NT2/D1 (cell line): ENCODE data around the gene DCLRE1C.

ENCODE experiments used
- DNase-seq: peaks from one replicate; pipeline ENCODE4 v3.0.0-alpha.2; 2011; ENCODE audit warnings: low read depth, low spot score
- H3K27me3 ChIP-seq: 2 replicates; pipeline ENCODE4 v1.6.0; 2011; ENCODE audit warnings: mild to moderate bottlenecking; ENCODE audit not compliant: insufficient read length, insufficient read depth
- H3K36me3 ChIP-seq: 2 replicates; pipeline ENCODE4 v1.6.1; 2011; ENCODE audit warnings: mild to moderate bottlenecking, low read length, mixed read lengths; ENCODE audit not compliant: insufficient read depth, insufficient read length
- H3K4me1 ChIP-seq: 2 replicates; pipeline ENCODE4 v1.5.1; 2011; ENCODE audit not compliant: insufficient read depth, insufficient read length
- H3K4me3 ChIP-seq: 2 replicates; pipeline ENCODE4 v1.5.1; 2011; ENCODE audit warnings: low read depth; ENCODE audit not compliant: insufficient read length
- H3K9ac ChIP-seq: 2 replicates; pipeline ENCODE4 v1.6.0; 2011; ENCODE audit warnings: low read depth; ENCODE audit not compliant: insufficient read length
- H3K9me3 ChIP-seq: 2 replicates; pipeline ENCODE4 v1.5.1; 2011; ENCODE audit warnings: mild to moderate bottlenecking, low read length; ENCODE audit not compliant: insufficient read depth
- SUZ12 ChIP-seq: IDR thresholded peaks from 2 replicates; pipeline ENCODE4 v1.6.1; 2011; ENCODE audit not compliant: insufficient read length, insufficient read depth; ENCODE audit errors: extremely low read depth
- YY1 ChIP-seq: IDR thresholded peaks from 2 replicates; pipeline ENCODE4 v1.6.1; 2011; ENCODE audit not compliant: insufficient read length, insufficient read depth
- ZNF274 ChIP-seq: IDR thresholded peaks from 2 replicates; pipeline ENCODE4 v1.6.1; 2011; ENCODE audit warnings: mild to moderate bottlenecking, low read depth, low read length

The DCLRE1C gene

GRCh38 chr10:14859775-14860174, 94.1 kb downstream of the DCLRE1C start:
- H3K9ac ChIP-seq = no peak overlapping the region
- no peaks in the 10 kb centered on the region for H3K27me3 ChIP-seq
- no peaks in the 10 kb centered on the region for H3K9me3 ChIP-seq
- H3K36me3 ChIP-seq = peaks cover 41% of the 10 kb centered on the region
- H3K4me3 ChIP-seq = no peak overlapping the region
- H3K4me1 ChIP-seq = no peaks in the 10 kb centered on the region
- TF ChIP-seq YY1 (no peak), SUZ12 (no peak), ZNF274 (no peak)
- no peak for DNase-seq

GRCh38 chr10:14859043-14859442, 94.9 kb downstream of the DCLRE1C start:
- no peak for TF ChIP-seq YY1
- no peak for TF ChIP-seq ZNF274
- no peak for TF ChIP-seq SUZ12
- no peak for DNase-seq
- no peaks in the 10 kb centered on the region for H3K27me3 ChIP-seq

GRCh38 chr10:14858338-14858960, 95.4 kb downstream of the DCLRE1C start:
- no peaks in the 10 kb centered on the region for H3K9me3 ChIP-seq
- no peak overlapping the region for H3K9ac ChIP-seq
- no peak for DNase-seq
- peaks cover 42% of the 10 kb centered on the region for H3K36me3 ChIP-seq
- no peaks in the 10 kb centered on the region for H3K4me1 ChIP-seq
- H3K27me3 ChIP-seq = no peaks in the 10 kb centered on the region
- no peak overlapping the region for H3K4me3 ChIP-seq
- TF ChIP-seq ZNF274 = no peak
- TF ChIP-seq SUZ12 = no peak
- TF ChIP-seq YY1 = no peak

More at GRCh38 chr10:14859043-14859442, 94.9 kb downstream of the DCLRE1C start:
- no peak overlapping the region for H3K4me3 ChIP-seq
- H3K9ac ChIP-seq = no peak overlapping the region
- H3K4me1 ChIP-seq = no peaks in the 10 kb centered on the region
- no peaks in the 10 kb centered on the region for H3K9me3 ChIP-seq
- H3K36me3 ChIP-seq = peaks cover 46% of the 10 kb centered on the region

- TF ChIP-seq YY1 (no peak), SUZ12 (no peak), ZNF274 (no peak)
- Histone ChIP-seq H3K36me3 (peaks cover 48% of the 10 kb centered on the region), H3K9ac (no peak overlapping the region), H3K9me3 (no peaks in the 10 kb centered on the region), H3K4me1 (no peaks in the 10 kb centered on the region), H3K4me3 (no peak overlapping the region), H3K27me3 (no peaks in the 10 kb centered on the region)
- DNase-seq = no peak
Measured at GRCh38 chr10:14855453-14855852, 98.4 kb downstream of the DCLRE1C start.

GRCh38 chr10:14852236-14852635, 101.7 kb downstream of the DCLRE1C start:
- Histone ChIP-seq H3K4me3 (no peak overlapping the region), H3K27me3 (no peaks in the 10 kb centered on the region), H3K9me3 (no peaks in the 10 kb centered on the region), H3K9ac (no peak overlapping the region), H3K36me3 (peaks cover 52% of the 10 kb centered on the region), H3K4me1 (no peaks in the 10 kb centered on the region)
- DNase-seq = no peak
- TF ChIP-seq YY1 (no peak), SUZ12 (no peak), ZNF274 (no peak)
